NCI-H187 treated with DMSO at 0.1 percent for 48 hours (cell line): ENCODE data around the gene HPGDS.
"Not testable (repeated sequence)": the region's sequence is repeated elsewhere in the genome, so short reads cannot be mapped to it uniquely, and the experiment has no call there.

Source experiments
- DNase-seq: peaks from one replicate; lab custom pipeline; 2025; lab: John Stamatoyannopoulos, UW

The HPGDS gene

GRCh38 chr4:94342694-94343093 is at the start of gene HPGDS:
Gene HPGDS (minus strand): TSS chr4:94342836. CDS start chr4:94334629, 8,207 bp downstream.
- DNase-seq: no peak

DNA sequence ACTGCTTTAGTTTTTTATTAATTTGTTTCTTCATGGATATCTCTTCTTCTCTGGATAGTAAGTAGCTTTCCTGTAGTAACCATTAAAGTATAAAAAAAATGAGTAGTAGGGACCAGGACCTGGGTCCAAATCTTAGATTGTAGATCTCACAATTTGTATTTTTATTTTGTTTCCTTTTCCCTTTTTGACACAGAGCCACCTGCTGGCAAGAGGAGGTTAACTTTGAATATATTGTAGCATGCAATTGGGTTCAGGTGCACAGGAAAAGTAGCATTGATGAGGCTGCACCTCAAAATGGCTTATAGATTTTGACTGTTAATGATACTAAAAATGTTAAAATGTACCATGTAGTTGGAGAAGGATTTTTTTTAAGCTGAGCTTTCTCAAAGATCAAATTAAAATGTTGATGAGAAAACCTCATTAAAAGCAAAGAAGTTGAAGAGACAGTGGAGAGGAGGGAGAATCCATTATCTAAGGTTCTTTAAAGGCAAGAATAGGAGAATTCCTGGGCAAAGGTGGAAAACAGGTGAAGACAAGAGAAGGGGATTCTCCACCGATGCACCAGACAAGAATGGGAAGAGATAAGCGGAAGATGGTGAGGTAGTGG is 48.3 kb upstream of the HPGDS start:
- no peak for DNase-seq

DNA sequence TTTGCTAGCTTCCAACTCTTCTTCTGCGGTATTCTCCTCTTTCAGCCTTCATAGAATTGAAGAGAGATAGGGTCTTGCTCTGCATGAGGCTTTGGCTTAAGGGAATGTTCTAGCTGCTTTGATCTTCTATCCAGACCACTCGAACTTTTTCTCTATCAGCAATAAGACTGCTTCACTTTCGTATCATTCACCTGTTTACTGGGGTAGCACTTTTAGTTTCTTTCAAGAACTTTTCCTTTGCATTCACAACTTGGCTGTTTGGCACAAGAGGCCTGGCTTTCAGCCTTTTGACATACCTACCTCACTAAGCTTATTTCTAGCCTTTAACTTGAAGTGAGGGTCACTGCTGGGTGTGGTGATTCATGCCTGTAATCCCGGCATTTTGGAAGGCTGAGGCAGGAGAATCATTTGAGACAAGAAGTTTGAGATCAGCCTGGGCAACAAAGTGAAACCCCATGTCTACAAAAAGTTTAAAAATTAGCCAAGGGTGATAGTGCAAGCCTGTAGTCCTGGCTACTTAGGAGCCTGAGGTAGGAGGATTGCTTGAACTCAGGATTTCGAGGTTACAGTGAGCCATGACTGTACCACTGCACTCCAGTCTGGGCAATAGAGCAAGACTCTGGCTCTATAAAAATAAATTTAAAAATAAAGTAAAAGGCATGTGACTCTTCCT is 47.1 kb upstream of the HPGDS start:
- DNase-seq: no peak

DNA sequence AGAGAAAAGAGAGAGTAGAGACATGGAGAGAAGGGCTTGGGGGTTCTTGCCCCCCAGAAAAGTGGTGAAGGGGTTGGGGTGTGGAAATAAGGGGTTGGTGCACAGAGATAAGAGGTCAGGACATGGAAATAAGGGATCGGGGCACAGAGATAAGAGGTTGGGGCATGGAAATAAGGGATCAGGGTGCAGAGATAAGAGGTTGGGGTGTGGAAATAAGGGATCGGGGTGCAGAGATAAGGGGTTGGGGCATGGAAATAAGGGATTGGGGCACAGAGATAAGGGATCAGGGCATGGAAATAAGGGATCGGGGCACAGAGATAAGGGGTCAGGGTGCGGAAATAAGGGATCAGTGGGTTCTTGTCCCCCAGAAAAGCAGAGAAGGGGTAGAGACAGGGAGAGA is 45.3 kb upstream of the HPGDS start:
- not testable (repeated sequence) for DNase-seq

DNA sequence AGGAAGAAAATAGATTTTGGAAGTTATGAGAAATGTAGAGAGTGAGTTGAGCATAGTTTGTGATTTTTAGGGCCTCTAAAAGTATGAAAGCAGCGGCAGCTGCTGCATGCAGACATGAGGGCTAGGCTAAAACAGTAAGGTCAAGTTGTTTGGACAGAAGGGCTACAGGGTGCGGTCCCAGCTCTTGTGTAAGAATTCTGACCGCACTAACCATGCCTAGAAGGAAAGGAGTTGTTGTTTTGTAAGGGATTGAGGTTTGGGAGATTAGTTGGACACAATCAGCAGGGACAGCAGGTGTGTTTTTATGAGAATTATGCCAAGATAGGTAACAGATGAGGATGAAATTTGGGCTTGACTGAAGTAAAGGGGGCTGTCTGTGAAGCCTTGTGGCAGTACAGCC is 42.8 kb upstream of the HPGDS start:
- DNase-seq: not testable (repeated sequence)

GRCh38 chr4:94382891-94383290 is 40.3 kb upstream of the HPGDS start:
- DNase-seq: not testable (repeated sequence)

GRCh38 chr4:94378047-94378446 is 35.4 kb upstream of the HPGDS start:
- no peak for DNase-seq

- no peak for DNase-seq
Observed at GRCh38 chr4:94377294-94377693, 34.7 kb upstream of the HPGDS start.

- DNase-seq: no peak
Observed at GRCh38 chr4:94375364-94375763, 32.7 kb upstream of the HPGDS start.

DNA sequence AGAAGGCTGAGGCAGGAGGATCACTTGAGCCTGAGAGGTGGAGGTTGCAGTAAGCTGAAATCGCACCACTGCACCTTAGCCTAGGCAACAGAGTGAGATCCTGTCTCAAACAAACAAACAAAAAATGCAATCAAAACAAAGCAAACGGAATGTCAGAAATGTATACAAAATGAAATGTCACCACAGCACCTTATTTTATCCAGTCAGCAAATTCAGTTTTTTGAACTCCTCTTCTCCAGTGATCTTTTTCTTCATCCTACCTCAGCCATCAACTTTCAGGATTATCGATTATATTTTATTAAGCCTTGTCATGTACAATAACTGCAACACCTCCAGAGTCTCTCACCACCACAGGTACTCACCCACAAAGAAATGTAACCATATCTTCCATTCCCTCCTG is 31.1 kb upstream of the HPGDS start:
- DNase-seq: no peak

- no peak for DNase-seq
Observed at GRCh38 chr4:94372991-94373390, 30.4 kb upstream of the HPGDS start.

DNA sequence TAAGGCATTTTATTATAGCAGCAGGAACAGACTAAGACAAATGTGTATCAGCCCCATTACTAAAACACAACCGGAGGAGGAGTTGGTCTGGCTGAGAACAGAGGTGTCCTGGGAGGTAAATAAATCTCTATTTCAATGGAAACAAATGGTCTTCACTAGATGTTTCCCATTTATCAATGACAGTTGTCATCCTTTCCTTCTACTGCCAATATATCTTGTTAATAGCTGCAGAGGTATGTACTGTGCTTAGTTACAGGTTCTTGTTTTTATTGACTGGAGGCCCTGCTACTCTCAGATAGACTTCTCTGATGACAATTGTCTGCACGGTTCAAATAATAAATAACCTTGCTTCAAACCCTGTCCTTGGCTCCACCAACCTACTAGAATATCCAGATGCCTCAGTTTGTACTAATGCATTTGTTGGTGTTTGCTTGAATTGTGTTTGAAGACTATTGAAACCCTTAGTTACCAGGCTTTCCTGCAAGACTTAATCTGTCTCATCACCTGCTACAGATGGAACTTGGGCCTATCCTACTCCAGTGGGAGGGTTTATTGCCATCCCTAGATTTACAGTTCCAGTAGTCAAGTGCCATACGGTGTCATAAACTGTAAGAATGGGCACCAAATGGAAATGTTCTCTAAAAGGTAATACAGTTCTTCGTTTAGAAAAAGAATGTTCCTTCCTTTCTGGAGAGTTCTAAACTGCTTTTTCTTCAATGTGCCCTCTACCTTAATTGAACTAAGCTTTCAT is 29.8 kb upstream of the HPGDS start:
- no peak for DNase-seq

- DNase-seq: no peak
Observed at GRCh38 chr4:94371290-94371689, 28.7 kb upstream of the HPGDS start.

DNA sequence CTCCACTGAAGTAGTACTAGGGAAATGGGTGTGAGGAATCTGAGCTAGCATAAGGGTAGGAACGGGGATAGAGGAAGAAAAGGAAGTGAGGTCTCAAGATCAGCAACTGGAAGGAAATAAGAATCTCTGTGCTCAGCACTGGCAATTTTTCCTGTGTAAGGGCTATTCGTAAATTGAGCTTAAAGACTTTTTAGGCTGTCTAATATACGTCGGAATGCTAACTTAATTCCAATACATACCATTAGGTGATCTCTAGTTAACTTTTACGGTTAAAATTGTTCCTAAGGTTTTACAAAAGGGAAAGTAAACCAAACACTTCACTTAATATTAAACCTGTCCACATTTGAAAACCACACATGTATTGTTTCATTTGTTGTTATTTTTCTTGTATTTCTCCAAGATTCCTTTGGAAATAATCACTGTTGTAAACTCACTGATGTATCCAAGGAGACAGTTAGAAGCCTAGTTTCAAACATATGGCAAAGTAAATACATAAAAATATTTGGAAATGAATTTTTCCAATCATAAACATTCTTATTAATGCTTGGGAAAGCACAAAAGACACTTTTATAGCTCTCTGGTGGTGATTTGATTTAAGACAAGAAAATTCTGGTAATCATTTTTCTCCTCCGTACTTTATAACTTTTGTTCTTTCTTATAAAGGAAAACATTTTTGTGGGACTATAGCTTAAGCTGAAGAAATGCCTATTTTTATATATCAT is 28.1 kb upstream of the HPGDS start:
- no peak for DNase-seq

DNA sequence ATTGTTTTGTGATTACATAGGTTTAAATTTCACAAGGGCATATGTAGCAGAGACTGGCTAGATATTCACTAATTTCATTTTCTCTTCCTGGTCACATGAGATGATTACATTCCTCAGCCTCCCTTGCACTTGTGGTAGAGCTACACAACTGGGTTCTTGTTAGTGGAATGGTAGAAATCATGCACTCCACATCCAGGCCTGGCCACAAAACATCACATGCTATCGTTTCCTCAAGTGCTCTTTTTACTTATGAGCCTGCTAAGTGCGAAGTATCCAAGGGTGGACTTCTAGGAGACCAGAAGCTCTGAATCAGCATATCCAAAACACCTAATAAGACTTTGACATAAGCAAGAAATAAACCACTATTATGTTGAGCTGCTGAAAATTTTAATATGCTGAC is 26.4 kb upstream of the HPGDS start:
- DNase-seq: no peak

GRCh38 chr4:94368459-94368858 is 25.8 kb upstream of the HPGDS start:
- DNase-seq: no peak

DNA sequence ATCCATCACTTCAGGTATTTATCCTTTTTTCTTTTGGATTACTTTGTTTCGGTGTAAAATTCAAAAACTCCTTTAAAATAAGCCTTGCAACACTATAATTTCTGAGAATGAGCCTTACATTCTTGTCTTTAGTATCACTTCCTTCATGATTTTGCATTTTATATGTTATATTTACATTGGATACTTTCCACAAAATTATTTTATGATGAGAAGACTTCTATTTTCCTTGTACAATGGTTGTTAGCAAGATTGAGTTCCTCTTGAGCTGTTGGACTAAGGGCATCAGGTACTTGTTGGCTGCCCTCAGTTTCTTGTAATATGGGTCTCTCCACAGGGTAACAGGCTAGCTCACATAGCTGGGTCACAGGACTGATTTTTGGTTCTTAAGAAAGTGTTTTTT is 22.7 kb upstream of the HPGDS start:
- DNase-seq: no peak

DNA sequence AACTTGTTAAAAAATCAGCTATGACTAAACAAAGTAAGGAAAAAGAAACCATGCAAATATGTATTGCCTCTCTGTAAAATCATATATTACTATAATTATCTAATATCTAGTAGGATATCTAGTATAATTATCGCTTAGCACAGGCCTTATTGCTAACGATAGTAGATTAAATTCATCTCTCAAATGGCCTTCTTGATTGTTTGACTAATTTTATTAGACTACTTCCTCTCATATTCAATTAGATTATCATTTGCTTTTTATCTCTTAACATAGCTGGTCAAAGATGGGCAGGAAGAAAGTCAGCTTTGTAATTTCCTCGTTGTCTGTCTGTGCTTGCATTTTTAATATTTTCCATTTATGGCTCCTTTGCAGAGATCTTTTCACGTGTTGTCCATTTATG is 21.9 kb upstream of the HPGDS start:
- DNase-seq: no peak

GRCh38 chr4:94363136-94363655 is 20.6 kb upstream of the HPGDS start:
- no peak for DNase-seq

DNA sequence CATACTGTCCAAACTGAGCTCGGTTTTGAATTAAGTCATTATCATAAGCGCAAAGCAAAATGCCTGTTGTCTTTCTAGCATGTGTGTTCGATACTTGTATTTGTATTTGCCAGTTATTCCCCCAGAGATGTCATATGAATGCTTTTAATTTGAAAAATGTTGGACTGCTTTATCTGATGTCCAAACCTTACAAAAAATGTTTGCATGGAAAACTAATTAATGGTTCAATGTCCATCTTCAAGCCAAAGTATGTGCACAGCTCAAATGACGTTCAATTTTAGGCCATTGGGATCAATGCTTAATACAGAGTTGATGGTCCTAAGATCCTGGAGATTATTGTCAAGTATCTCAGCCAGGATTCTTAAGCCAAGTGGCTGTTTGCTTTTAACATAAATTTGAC is 17.2 kb upstream of the HPGDS start:
- DNase-seq: no peak

DNA sequence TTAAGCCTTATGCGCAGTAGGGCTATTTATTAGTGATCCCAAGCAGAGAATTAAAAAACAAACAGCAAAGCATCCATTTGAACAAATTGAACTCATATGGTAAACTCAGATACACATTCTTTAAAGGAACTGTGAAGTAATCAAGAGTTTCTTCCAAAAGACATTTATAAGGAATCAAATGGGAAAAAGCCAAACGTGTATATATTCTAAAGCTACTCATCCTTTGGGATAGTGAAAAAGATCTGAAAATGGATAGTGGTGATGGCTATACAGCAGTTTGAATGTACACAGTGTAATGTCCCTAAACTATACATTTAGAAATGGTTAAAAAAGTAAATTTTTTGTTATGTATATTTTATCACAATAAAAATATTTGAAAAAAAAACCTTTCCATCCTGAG is 16.6 kb upstream of the HPGDS start:
- DNase-seq: no peak

GRCh38 chr4:94358101-94358500 is 15.5 kb upstream of the HPGDS start:
- no peak for DNase-seq
